Thymus (tissue), 11 donors: ENCODE measurements around the gene MESD. TPM values are rescaled to one million over a fixed set of nuclear protein-coding genes. Genes with fewer than 3 reads are reported as not detected.
"Not testable (repeated sequence)": the region's sequence is repeated elsewhere in the genome, so short reads cannot be mapped to it uniquely, and the experiment has no call there.

Source experiments
- DNase-seq, 9 donors: peaks; one replicate each; pipeline ENCODE4 v3.0.0-alpha.2; 2013; ENCODE audit warnings: low spot score in 9 of 9, low read depth in 6 of 9, missing footprints in 1 of 9
- H3K27ac ChIP-seq, 2 donors: one replicate each; pipeline ENCODE4 v1.5.1; 2013; ENCODE audit warnings: control low read depth in 1 of 2, low read depth in 1 of 2, low read length in 1 of 2, mild to moderate bottlenecking in 1 of 2, moderate library complexity in 1 of 2
- H3K27me3 ChIP-seq, 2 donors: one replicate each; pipeline ENCODE4 v1.5.1; 2013; ENCODE audit warnings: low read length in 1 of 2; ENCODE audit not compliant: control insufficient read depth in 2 of 2, insufficient read depth in 1 of 2
- H3K36me3 ChIP-seq, 2 donors: one replicate each; pipeline ENCODE4 v1.5.1; 2013; ENCODE audit warnings: low read length in 1 of 2, mild to moderate bottlenecking in 1 of 2, moderate library complexity in 1 of 2; ENCODE audit not compliant: control insufficient read depth in 2 of 2, insufficient read depth in 2 of 2
- H3K4me1 ChIP-seq, 2 donors: one replicate each; pipeline ENCODE4 v1.5.1; 2013; ENCODE audit warnings: low read length in 2 of 2; ENCODE audit not compliant: control insufficient read depth in 2 of 2, insufficient read depth in 2 of 2
- H3K4me3 ChIP-seq, 2 donors: one replicate each; pipeline ENCODE4 v1.5.1; 2013; ENCODE audit warnings: low read length in 2 of 2, control low read depth in 1 of 2, mild to moderate bottlenecking in 1 of 2
- H3K9me3 ChIP-seq, 2 donors: one replicate each; pipeline ENCODE4 v1.5.1; 2013; ENCODE audit warnings: low read length in 1 of 2, mild to moderate bottlenecking in 1 of 2; ENCODE audit not compliant: control insufficient read depth in 2 of 2, insufficient read depth in 1 of 2
- WGBS: extraction: QIAGEN DNeasy Blood & Tissue Kit; methylation state at CpG from one replicate; pipeline ENCODE4 v1.1.7; 2013; 5-methylcytosine and 5-hydroxymethylcytosine counted together
- polyA plus RNA-seq: library from polyadenylated mRNA; stranded (reverse); fragments of 200-250 nt; gene quantifications from one replicate; pipeline ENCODE4 v1.2.3, GENCODE V29; 2013
- total RNA-seq: library from RNA; stranded (reverse); fragments of 120-200 nt; gene quantifications from one replicate; pipeline ENCODE4 v1.2.4, GENCODE V29; 2013
- donor health status: healthy.

Gene MESD
- total and polyA plus RNA-seq, 2 donors, result 20.5 to 24.5 TPM

GRCh38 chr15:80966431-80967197, 23.0 kb downstream of the MESD start:
- WGBS, result 97% methylated on average over 8 of the region's 8 CpGs
- no peak for DNase-seq
- no peaks in the 10 kb centered on the region for H3K9me3 ChIP-seq

GRCh38 chr15:80965454-80965853, 24.2 kb downstream of the MESD start:
- H3K36me3 ChIP-seq, H3K4me3 ChIP-seq, DNase-seq, H3K27me3 ChIP-seq, H3K4me1 ChIP-seq, H3K9me3 ChIP-seq, H3K27ac ChIP-seq: not testable (repeated sequence)

More at GRCh38 chr15:80966431-80967197, 23.0 kb downstream of the MESD start:
- Histone ChIP-seq H3K4me1 (no peaks in the 10 kb centered on the region), H3K27me3 (no peaks in the 10 kb centered on the region), H3K27ac (no peak overlapping the region), H3K36me3 (peaks cover 6% of the 10 kb centered on the region in 2 donors), H3K4me3 (no peak overlapping the region)

GRCh38 chr15:80958818-80959495, 30.7 kb downstream of the MESD start:
- Histone ChIP-seq H3K9me3 (no peaks in the 10 kb centered on the region), H3K36me3 (peaks cover 3 to 17% of the 10 kb centered on the region in 2 donors), H3K27me3 (no peaks in the 10 kb centered on the region), H3K4me3 (no peak overlapping the region), H3K27ac (no peak overlapping the region), H3K4me1 (no peaks in the 10 kb centered on the region)
- DNase-seq, result no peak
- 98% methylated on average over 9 of the region's 9 CpGs for WGBS

- H3K27me3 ChIP-seq, result no peaks in the 10 kb centered on the region
- H3K9me3 ChIP-seq, result no peaks in the 10 kb centered on the region
- WGBS, result 100% methylated on average over 2 of the region's 2 CpGs
- no peaks in the 10 kb centered on the region for H3K4me1 ChIP-seq
- no peak overlapping the region for H3K27ac ChIP-seq
- peaks cover 3 to 17% of the 10 kb centered on the region in 2 donors for H3K36me3 ChIP-seq
- no peak overlapping the region for H3K4me3 ChIP-seq
- no peak for DNase-seq
Observed at GRCh38 chr15:80957976-80958375, 31.6 kb downstream of the MESD start.

- Histone ChIP-seq H3K27me3 (no peaks in the 10 kb centered on the region), H3K36me3 (peaks cover 3 to 20% of the 10 kb centered on the region in 2 donors), H3K4me3 (no peak overlapping the region), H3K9me3 (no peaks in the 10 kb centered on the region), H3K27ac (no peak overlapping the region), H3K4me1 (no peaks in the 10 kb centered on the region)
- WGBS, result 94% methylated on average over 2 of the region's 2 CpGs
- no peak for DNase-seq
Observed at GRCh38 chr15:80957556-80957955, 32.1 kb downstream of the MESD start.

- not testable (repeated sequence) for H3K4me1 ChIP-seq, H3K4me3 ChIP-seq, H3K9me3 ChIP-seq, H3K27ac ChIP-seq, DNase-seq, H3K27me3 ChIP-seq
- H3K36me3 ChIP-seq, result peaks cover 3 to 29% of the 10 kb centered on the region in 2 donors
- WGBS, result 97% methylated on average over 19 of the region's 19 CpGs
Observed at GRCh38 chr15:80955571-80956452, 33.8 kb downstream of the MESD start.

- Histone ChIP-seq H3K36me3 (peaks cover 0 to 37% of the 10 kb centered on the region in 2 donors), H3K27me3 (no peaks in the 10 kb centered on the region), H3K4me3 (no peak overlapping the region), H3K27ac (no peak overlapping the region), H3K9me3 (no peaks in the 10 kb centered on the region), H3K4me1 (no peaks in the 10 kb centered on the region)
- no peak for DNase-seq
- 98% methylated on average over 9 of the region's 9 CpGs for WGBS
Observed at GRCh38 chr15:80953953-80954778, 35.5 kb downstream of the MESD start.

- WGBS, result 98% methylated on average over 12 of the region's 12 CpGs
- DNase-seq, result no peak
- Histone ChIP-seq H3K27me3 (no peaks in the 10 kb centered on the region), H3K4me3 (no peak overlapping the region), H3K27ac (no peak overlapping the region), H3K9me3 (no peaks in the 10 kb centered on the region), H3K36me3 (peaks cover 5 to 37% of the 10 kb centered on the region in 2 donors), H3K4me1 (no peaks in the 10 kb centered on the region)
Observed at GRCh38 chr15:80953001-80953952, 36.3 kb downstream of the MESD start.
